GM18526 (cell line): ENCODE data around the gene MXRA7.
A peak's percentile ranks its signal among the peaks of the same experiment; 100 is the strongest.

Source experiments
- POLR2A ChIP-seq: IDR thresholded peaks from 3 replicates; pipeline ENCODE4 v1.6.1; 2011; ENCODE audit not compliant: insufficient read length; ENCODE audit errors: extremely low read depth

MXRA7 gene

GRCh38 chr17:76736349-76737081, 25.8 kb upstream of the MXRA7 start:
- TF ChIP-seq POLR2A, result peak; percentile 11

- no peak for TF ChIP-seq POLR2A
Measured at GRCh38 chr17:76735586-76736348, 25.0 kb upstream of the MXRA7 start.

- TF ChIP-seq POLR2A, result peak; percentile 15
Measured at GRCh38 chr17:76735006-76735405, 24.2 kb upstream of the MXRA7 start.

- TF ChIP-seq POLR2A, result no peak
Measured at GRCh38 chr17:76734080-76734840, 23.5 kb upstream of the MXRA7 start.

GRCh38 chr17:76733618-76733957, 22.8 kb upstream of the MXRA7 start:
- TF ChIP-seq POLR2A, result no peak

GRCh38 chr17:76732734-76733617, 22.2 kb upstream of the MXRA7 start:
- no peak for TF ChIP-seq POLR2A

- TF ChIP-seq POLR2A, result no peak
Measured at GRCh38 chr17:76727745-76728456, 17.1 kb upstream of the MXRA7 start.

- TF ChIP-seq POLR2A, result peak; percentile 81
Measured at GRCh38 chr17:76726776-76727718, 16.3 kb upstream of the MXRA7 start, which contains the start of gene METTL23. Gene METTL23, plus strand, starts transcription at chr17:76726839. Its CDS starts 2,872 bp downstream, at chr17:76729711.

GRCh38 chr17:76726231-76726775, 15.5 kb upstream of the MXRA7 start, which contains the start of gene JMJD6:
Gene JMJD6, minus strand, starts transcription at chr17:76726606. Its CDS starts 131 bp downstream, at chr17:76726475.
- TF ChIP-seq POLR2A, result peak; percentile 58

GRCh38 chr17:76725580-76726230, 14.9 kb upstream of the MXRA7 start:
- TF ChIP-seq POLR2A, result no peak

- no peak for TF ChIP-seq POLR2A
Measured at GRCh38 chr17:76723812-76724211, 13.0 kb upstream of the MXRA7 start.

GRCh38 chr17:76722279-76722678, 11.5 kb upstream of the MXRA7 start:
- TF ChIP-seq POLR2A, result no peak
